Measurements from ENCODE around the gene FOXP4. TPM values are rescaled to one million over a fixed set of nuclear protein-coding genes. Genes with fewer than 3 reads are reported as not detected.

The FOXP4 gene
- total and polyA plus RNA-seq, 2 experiments from 2014 or later = 1.1 to 3.9 TPM

GRCh38 chr6:41563060-41563776 is 17.0 kb downstream of the FOXP4 start:
- Histone ChIP-seq H3K36me3 (ENCODE audit: low read depth) (no peaks in the 10 kb centered on the region), H3K4me3 (no peak overlapping the region), H3K4me2 (ENCODE audit: unreplicated experiment) (no peak overlapping the region), H3K4me1 (ENCODE audit: insufficient read depth) (no peaks in the 10 kb centered on the region), H3F3A (ENCODE audit: insufficient read depth) (no peaks in the 10 kb centered on the region), H3K27me3 (replicated peaks; ENCODE audit: insufficient read depth) (no peaks in the 10 kb centered on the region), H3K27ac (no peak overlapping the region), H2AFZ (no peak overlapping the region), H3K79me2 (ENCODE audit: insufficient read depth) (no peaks in the 10 kb centered on the region), H3K9me2 (ENCODE audit: insufficient read depth) (no peaks in the 10 kb centered on the region), H3K9me3 (ENCODE audit: low read depth) (no peaks in the 10 kb centered on the region), H4K20me1 (ENCODE audit: insufficient read depth) (no peaks in the 10 kb centered on the region), H3K9ac (no peak overlapping the region)
- no peak for DNase-seq
- no peak for TF ChIP-seq EZH2phosphoT487 (IDR thresholded peaks at IDR 0.05; ENCODE audit: insufficient read depth, low read depth)
- no peak for TF ChIP-seq EZH2 (IDR thresholded peaks at IDR 0.05; ENCODE audit: insufficient read depth, poor library complexity, severe bottlenecking)
- in situ Hi-C loops (cut with MboI) = no loop called here
- WGBS, 2 experiments (ENCODE audit: low coverage in 1 of 2, low lambda C conversion rate in 2 of 2, missing lambda C conversion rate in 2 of 2) = 69 to 70% methylated on average over 8 of the region's 8 CpGs

GRCh38 chr6:41564448-41565142 is 18.4 kb downstream of the FOXP4 start:
- no peaks in the 10 kb centered on the region for H3F3A ChIP-seq (ENCODE audit: insufficient read depth)
- in situ Hi-C loops (cut with MboI) = no loop called here
- H3K9ac ChIP-seq = no peak overlapping the region
- no peak overlapping the region for H2AFZ ChIP-seq
- H3K9me2 ChIP-seq (ENCODE audit: insufficient read depth) = no peaks in the 10 kb centered on the region
- no peaks in the 10 kb centered on the region for H3K36me3 ChIP-seq (ENCODE audit: low read depth)
- DNase-seq = no peak
- H3K79me2 ChIP-seq (ENCODE audit: insufficient read depth) = no peaks in the 10 kb centered on the region
- no peaks in the 10 kb centered on the region for H4K20me1 ChIP-seq (ENCODE audit: insufficient read depth)
- no peak overlapping the region for H3K27ac ChIP-seq
- no peaks in the 10 kb centered on the region for H3K27me3 ChIP-seq (replicated peaks; ENCODE audit: insufficient read depth)
- WGBS, 2 experiments (ENCODE audit: low coverage in 1 of 2, low lambda C conversion rate in 2 of 2, missing lambda C conversion rate in 2 of 2) = 96 to 98% methylated on average over 5 of the region's 5 CpGs
- H3K4me2 ChIP-seq (ENCODE audit: unreplicated experiment) = no peak overlapping the region
- no peak for TF ChIP-seq EZH2phosphoT487 (IDR thresholded peaks at IDR 0.05; ENCODE audit: insufficient read depth, low read depth)
- TF ChIP-seq EZH2 (IDR thresholded peaks at IDR 0.05; ENCODE audit: insufficient read depth, poor library complexity, severe bottlenecking) = no peak
- no peaks in the 10 kb centered on the region for H3K9me3 ChIP-seq (ENCODE audit: low read depth)
- H3K4me1 ChIP-seq (ENCODE audit: insufficient read depth) = no peaks in the 10 kb centered on the region
- H3K4me3 ChIP-seq = no peak overlapping the region

- H4K20me1 ChIP-seq (ENCODE audit: insufficient read depth) = no peaks in the 10 kb centered on the region
- no peak overlapping the region for H2AFZ ChIP-seq
- no peak overlapping the region for H3K4me3 ChIP-seq
- no peak overlapping the region for H3K4me2 ChIP-seq (ENCODE audit: unreplicated experiment)
- no peaks in the 10 kb centered on the region for H3K9me3 ChIP-seq (ENCODE audit: low read depth)
- H3K4me1 ChIP-seq (ENCODE audit: insufficient read depth) = 0 out of 2 replicates have a peak, but pooled peaks cover under 1% of the 10 kb centered on the region
- no peak for DNase-seq
- 90 to 95% methylated on average over 12 to 13 of the region's 13 CpGs for WGBS, 2 experiments (ENCODE audit: low coverage in 1 of 2, low lambda C conversion rate in 2 of 2, missing lambda C conversion rate in 2 of 2)
- no peaks in the 10 kb centered on the region for H3K9me2 ChIP-seq (ENCODE audit: insufficient read depth)
- no peaks in the 10 kb centered on the region for H3F3A ChIP-seq (ENCODE audit: insufficient read depth)
- TF ChIP-seq EZH2phosphoT487 (IDR thresholded peaks at IDR 0.05; ENCODE audit: insufficient read depth, low read depth) (no peak), EZH2 (IDR thresholded peaks at IDR 0.05; ENCODE audit: insufficient read depth, poor library complexity, severe bottlenecking) (no peak)
- H3K79me2 ChIP-seq (ENCODE audit: insufficient read depth) = no peaks in the 10 kb centered on the region
- no peak overlapping the region for H3K9ac ChIP-seq
- no peaks in the 10 kb centered on the region for H3K36me3 ChIP-seq (ENCODE audit: low read depth)
- H3K27ac ChIP-seq = no peak overlapping the region
- in situ Hi-C loops (cut with MboI) = no loop called here
- H3K27me3 ChIP-seq (replicated peaks; ENCODE audit: insufficient read depth) = no peaks in the 10 kb centered on the region
Observed at GRCh38 chr6:41565701-41566100, 19.5 kb downstream of the FOXP4 start.

GRCh38 chr6:41566961-41567360 is 20.8 kb downstream of the FOXP4 start:
- no peak overlapping the region for H3K27ac ChIP-seq
- no peaks in the 10 kb centered on the region for H3K79me2 ChIP-seq (ENCODE audit: insufficient read depth)
- H3K4me2 ChIP-seq (ENCODE audit: unreplicated experiment) = no peak overlapping the region
- no peaks in the 10 kb centered on the region for H4K20me1 ChIP-seq (ENCODE audit: insufficient read depth)
- no peaks in the 10 kb centered on the region for H3K36me3 ChIP-seq (ENCODE audit: low read depth)
- no peak overlapping the region for H3K9ac ChIP-seq
- H3K27me3 ChIP-seq (replicated peaks; ENCODE audit: insufficient read depth) = no peaks in the 10 kb centered on the region
- H3K9me3 ChIP-seq (ENCODE audit: low read depth) = no peaks in the 10 kb centered on the region
- no peak for DNase-seq
- no peaks in the 10 kb centered on the region for H3K9me2 ChIP-seq (ENCODE audit: insufficient read depth)
- WGBS, 2 experiments (ENCODE audit: low coverage in 1 of 2, low lambda C conversion rate in 2 of 2, missing lambda C conversion rate in 2 of 2) = 100% methylated on average over 1 of the region's 1 CpG
- H3K4me3 ChIP-seq = no peak overlapping the region
- no peak for TF ChIP-seq EZH2 (IDR thresholded peaks at IDR 0.05; ENCODE audit: insufficient read depth, poor library complexity, severe bottlenecking)
- no peak for TF ChIP-seq EZH2phosphoT487 (IDR thresholded peaks at IDR 0.05; ENCODE audit: insufficient read depth, low read depth)
- in situ Hi-C loops (cut with MboI) = no loop called here
- H2AFZ ChIP-seq = no peak overlapping the region
- H3F3A ChIP-seq (ENCODE audit: insufficient read depth) = no peaks in the 10 kb centered on the region
- peaks cover 11% of the 10 kb centered on the region for H3K4me1 ChIP-seq (ENCODE audit: insufficient read depth)
